CD4-positive, alpha-beta T cell treated with Interleukin-6 at 100 ng/mL for 8 hours (primary cell): ENCODE results near the gene RRBP1.

Experiments
- DNase-seq: peaks from one replicate; pipeline ENCODE4 v3.0.0-alpha.2; 2020; ENCODE audit warnings: mixed read lengths, low spot score

RRBP1 gene

DNA sequence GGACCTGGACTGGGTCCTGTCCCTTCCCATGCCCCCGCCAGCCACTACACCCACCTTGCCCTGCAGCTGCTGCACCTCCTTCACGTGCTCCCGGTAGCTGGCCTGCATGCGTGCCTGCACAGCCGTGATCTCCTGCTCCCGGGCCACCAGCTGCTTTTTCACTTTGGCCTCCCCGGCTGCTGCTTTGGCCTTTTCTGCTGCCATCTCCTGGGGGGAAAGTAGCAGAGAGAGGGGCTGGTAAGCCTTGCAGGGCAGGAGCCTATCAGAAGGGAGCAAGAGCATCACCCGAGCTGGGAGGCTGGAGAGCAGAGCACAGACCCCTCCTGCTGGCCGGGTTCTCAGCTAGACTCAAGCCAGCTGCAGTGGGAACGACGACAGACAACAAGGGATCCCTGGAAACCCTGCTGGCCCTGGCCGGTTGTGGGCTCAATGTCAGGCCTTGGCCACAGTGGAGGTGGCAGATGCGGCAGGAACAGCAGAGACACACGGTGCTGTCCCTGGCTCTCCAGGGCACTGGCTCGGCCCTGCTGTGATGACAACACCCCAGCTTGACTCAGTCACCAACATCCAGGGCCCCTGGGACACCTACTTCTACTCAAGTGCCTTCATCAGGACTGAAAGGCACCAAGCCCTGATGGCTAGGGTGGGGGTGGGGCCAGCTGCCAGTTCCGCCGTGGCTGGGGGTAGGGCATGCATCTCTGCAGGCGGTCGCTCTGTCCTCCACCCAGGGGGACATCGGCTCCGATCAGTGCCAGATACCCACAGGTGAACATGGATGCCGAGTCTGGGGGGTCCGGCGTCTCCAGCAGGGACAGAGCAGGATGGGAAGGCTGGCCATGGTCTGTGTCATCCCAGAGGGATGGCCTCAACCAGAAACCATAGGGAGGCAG, 45.3 kb downstream of the RRBP1 start:
- no peak for DNase-seq

DNA sequence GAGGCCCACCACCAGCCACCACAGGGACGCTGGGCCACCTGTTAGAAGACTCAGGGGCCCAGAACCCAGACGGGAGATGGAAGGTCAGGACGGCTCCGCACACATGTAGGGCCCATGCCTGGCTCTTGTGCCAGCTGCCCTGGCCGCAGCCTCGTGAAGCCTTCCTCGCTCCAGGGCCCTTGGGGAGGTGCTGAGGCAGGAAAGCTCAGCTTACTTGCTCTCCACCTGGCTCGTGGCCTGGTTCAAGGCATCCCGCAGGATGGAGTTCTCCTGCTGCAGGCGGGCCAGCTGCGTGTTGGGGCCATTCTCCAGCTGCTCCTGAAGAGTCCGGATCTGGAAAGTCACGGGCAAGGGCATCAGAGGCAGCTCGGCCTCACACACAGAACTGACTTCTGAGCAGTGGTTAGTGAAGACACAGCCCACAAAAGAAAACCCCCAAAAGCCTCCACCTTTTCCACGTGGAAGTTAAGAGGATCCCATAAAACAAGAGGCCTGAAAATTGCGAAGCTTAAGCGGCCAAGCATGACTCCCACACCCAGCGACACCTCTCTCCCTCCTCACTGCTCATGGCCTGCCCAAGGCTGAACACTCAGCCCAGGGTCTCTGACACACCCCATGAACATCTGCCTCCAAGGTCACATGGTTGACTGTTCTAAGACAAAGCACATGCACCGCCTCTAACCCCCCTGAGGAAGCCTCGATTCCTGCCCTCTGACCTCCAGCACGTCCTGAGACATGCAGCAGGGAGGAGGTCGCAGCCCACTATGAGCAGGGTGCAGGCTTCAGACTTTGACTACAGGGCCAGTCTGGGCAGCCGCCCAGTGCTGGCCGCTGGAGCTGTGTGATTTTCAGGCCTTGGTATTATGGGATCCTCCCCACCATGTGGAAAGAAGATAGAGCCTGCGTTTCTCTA, 46.5 kb downstream of the RRBP1 start:
- no peak for DNase-seq

DNA sequence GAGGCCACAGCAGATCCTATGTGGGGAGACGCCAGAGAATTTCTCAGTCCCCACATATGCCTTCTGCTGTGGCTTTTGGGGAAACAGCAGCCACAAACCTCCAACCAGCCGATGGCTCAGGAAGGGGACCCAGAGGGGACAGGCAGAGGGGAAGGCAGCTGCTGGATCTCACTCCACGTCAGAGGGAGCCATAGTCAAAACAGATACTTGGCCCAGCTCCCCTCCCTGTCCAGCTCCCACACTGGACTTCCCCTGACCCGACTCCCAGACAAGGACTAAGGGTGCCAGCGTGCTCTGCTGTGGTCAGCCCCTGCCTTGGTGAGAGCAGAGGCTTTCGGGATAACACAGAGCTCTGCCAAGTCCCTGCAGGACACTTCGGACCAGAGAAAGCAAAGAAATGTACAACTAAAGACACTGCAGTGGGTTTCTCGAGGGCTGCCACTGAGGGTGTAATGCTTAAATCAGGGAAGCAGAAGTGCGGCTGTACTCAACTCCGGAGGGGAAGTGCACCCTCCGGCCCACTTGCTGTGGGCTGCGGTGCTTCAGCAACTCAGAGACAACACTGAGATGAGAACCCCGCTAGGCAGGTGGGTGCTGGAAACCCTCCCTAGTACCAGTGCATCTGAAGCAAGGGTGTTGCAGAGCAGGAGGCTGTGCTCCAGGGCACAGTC, 47.2 kb downstream of the RRBP1 start:
- DNase-seq: no peak

DNA sequence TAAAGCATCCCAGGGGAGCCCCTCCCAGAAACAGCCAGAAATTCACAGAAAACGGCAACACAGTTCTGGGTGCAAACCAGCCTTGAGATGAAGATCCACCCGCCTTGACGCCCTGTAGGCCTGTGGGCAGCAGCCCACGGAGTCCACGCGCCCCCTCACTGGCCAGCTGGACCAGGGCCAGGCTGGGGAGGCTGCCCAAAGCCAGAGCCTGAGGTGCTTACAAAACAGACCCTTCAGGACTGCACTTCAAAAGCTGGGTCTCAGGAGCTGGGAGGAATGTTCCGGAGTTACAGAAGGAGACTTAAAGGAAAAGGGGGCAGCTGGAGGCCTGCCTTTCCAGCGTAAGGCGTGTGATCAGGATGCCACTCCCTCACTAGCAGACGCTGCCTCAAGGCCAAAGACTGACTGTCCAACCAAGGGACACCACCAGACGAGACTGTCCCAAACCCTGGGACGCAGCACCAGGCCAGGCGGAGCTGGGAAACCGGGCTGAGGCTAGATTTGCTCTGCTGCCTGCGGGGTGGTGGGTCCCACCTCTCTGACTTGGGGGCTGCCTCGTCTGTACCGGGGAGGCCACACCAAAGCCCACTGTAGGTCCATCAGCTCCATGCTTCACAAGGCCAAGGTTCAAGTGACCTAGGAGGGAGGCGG, 48.1 kb downstream of the RRBP1 start:
- no peak for DNase-seq

DNA sequence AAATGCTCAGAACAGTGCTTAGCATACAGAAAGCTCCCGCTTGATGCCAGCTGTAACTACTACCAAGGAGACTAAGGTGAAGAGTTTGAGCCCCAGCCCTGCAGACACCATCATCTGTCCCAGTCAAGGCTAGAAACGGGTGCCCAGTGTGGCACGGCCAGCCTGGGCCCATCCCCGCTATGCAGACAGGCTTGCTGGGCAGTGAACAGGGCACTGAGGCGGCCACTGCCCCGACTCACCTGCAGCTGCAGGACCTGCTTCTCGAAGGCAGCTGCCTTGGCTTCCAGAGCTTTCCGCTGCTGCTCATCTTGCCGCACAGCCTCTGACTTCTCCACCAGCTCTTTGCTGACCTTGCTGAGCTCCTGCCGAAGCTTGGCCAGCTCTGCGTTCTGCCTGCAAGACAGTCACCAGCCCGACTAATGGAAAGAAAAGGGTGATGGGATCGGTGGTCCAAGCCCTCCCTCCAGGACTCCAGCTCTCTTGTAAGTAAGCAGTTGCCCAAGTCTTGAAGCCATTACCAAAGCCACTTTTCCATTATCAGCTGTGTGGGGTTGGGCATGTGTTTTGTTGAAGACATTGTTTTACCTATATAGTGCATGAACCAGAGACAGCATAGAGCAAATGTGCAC, 48.7 kb downstream of the RRBP1 start:
- DNase-seq: no peak

DNA sequence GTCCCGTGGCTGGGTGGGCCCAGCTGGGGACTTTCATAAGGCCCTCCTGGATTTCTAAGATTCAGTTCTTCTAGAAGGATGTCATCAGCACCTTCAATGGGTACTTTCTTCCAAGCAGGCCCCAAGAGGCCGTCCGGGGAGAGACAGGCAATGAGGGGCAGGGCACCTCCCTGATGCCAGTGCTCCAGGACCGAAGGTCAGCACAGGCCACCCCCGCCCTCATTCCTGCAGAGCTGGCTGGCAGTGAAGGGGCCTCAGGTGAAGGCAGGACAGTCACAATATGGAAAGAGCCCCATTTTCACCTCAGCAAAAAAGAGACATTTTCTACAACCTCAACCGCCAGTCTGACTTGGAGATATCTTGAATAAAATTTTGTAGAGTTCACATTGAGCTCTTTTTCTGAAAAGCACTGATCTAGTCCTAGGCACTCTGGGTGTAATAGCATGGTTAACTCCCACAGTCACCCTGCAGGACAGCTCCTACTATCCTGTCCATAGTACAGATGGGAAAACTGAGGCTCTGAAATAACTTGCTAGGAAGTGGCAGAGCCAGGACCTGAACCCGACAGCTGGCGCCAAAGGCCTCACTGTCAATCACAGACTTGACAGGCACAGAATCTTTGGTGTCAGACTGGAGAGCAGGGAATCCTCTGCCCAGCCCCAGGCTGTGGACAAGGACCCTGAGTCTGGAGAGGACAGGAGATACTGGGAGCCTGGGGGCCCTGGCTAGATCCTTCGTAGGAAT, 50.3 kb downstream of the RRBP1 start:
- DNase-seq: no peak

DNA sequence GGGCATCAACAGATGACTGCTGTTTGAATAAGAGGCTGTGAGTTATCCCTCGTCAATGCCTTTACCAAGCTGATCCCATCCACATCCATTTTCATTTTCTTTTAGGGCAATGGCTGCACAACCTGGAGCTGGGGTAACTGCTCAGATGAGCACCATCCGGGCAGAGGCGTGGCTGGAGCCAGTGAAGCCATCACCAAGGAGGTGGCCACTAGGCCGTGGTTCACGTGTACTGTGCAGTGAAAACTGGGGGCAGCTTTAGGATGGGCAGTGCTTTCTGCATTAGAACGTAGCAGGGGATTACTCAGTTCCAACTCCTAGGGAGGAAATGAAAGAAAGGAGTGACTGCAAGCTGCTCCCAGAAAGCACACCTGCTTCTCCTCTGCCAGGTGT, 51.2 kb downstream of the RRBP1 start:
- no peak for DNase-seq

DNA sequence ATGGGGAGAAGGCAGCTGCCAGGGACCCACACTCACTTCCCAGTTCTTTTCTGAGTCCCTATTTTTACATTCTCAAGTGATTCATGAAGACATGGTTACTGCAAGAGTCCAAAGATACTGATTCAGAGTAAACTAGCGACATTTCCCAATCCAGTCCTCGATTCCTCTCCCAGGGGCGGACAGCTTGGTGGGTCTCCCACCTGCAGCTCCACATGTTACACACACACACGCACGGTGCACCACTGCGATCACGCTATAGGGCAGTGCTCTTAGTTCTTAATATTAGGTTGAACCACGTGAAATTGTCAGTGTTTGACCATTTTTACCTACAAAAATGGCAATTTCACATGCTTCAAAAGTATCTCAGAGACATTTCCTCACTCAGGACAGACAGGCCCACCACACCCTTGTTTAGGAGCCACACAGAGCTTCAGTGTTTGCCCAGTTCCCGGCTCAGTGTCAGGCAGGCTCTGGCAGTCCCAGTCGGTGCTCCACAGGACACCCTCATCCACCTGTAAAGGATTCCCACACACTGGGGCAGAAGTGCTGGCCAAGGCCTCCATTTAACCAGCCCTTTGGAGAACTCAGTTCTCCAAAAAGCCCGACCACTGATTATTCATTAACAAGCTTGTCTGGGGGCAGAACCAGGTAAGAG, 51.8 kb downstream of the RRBP1 start:
- DNase-seq: no peak

DNA sequence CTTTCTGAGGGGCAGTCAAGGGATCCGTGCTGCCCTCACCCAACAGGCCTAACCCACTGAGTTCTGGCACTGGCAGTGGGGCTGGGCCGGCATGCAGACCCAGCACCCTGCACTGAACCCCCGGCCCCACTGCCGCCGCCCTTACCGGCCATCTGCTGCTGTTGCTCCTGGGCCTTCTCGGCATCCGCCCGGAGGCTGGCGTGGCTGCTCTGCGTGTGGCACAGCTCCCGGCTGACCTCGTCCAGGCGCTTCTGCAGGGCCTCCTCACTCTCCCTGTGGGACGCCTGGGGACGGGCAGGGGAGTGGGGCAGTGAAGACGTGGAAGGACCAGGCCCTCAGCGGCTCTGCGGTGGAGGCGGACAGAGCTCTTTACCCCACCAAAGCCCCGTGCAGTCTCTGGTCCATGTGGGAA, 52.4 kb downstream of the RRBP1 start:
- no peak for DNase-seq

DNA sequence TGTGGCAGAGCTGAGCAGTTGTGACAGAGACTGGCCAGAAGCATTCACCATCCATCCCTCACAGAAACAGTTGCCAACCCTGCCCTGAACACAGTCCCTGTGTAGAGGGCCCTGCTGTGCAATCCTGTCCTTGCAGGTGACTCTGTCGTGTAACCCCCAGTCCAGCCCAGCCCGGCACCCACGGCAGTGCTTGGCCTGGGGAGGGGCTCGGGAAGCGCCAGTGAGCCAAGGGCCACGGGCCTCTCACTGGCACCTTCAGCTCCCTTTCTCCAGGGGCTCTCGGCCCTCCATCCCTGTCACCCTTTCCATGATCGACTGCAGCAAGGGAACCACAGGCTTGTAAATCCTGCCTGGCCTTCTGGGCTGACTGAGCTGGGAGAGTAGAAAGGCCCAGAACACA, 53.0 kb downstream of the RRBP1 start:
- DNase-seq: no peak

DNA sequence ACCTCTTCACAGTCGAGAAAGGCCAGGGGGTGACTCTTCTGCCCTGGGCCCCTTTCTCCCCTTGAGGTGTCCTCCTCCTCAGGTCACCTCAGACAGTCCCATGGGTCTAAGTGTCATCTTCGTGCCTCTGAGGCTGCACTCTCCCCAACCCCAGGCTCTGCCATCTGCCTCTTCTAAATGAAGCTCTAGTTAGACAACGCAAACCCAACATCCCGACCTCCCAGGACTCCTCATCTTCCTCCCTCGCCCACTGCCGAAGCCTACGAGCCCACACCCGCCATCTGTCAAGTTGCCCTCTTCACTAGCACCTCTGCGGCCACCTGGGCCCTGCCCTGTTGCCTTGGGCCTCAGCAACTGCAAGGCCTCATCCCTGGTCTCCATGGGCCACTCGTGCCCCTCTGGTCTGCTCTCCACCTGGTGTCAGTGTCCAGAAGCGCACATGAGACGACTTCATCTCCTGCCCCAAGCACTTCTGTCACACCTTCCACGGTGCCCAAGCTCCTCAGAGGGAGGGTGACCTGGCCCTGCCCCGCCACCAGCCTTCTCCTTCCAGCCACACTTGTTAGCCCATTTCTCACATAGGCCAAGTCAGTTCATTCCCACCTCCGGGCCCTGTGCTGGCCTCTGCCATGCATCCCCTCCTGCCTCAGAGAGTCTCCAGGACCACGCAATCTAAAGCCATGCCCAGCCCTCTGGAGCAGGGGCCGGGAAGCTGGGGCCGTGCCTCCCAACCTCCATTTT, 53.8 kb downstream of the RRBP1 start:
- DNase-seq: no peak

DNA sequence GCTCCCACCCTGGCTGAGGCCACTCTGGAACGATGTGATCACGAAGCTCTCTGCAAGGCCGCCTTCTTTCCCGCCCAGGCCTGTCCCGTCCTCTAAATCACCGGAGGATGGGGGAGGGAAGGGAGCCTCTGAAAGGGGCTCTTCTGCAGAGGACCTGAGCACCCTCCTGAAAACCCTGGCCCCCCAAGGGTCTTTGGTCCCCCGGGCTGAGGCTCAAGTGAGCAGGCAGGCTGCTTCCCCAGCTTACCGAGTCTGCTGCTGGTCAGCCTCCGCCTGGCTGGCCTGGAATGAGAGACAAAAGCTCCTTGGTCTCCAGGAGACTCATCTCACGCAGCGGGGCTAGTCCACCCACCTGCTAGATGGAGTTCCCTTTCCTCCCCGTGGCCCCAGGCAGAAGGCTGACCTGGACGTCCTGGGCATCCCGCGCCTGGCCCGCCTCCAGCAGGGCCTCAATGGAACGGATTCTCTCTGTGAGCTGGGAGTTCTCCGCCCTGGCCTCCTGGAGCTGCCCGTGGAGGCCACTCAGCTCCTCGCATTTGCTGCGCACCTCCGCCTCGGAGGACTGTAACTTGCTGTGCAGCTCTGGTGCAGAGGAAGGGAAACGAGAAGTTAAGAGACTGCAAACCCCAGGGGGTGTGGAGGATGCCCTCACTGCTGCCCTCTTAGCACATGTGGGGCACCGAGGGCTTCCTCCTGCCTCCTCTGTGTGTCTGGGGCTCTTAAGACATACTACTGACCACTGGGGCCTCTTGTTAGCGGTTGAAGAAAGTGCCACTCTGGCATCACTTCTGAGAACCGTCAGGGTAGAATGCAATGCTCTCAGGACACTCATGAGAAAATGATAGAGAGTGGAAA, 54.7 kb downstream of the RRBP1 start:
- no peak for DNase-seq

DNA sequence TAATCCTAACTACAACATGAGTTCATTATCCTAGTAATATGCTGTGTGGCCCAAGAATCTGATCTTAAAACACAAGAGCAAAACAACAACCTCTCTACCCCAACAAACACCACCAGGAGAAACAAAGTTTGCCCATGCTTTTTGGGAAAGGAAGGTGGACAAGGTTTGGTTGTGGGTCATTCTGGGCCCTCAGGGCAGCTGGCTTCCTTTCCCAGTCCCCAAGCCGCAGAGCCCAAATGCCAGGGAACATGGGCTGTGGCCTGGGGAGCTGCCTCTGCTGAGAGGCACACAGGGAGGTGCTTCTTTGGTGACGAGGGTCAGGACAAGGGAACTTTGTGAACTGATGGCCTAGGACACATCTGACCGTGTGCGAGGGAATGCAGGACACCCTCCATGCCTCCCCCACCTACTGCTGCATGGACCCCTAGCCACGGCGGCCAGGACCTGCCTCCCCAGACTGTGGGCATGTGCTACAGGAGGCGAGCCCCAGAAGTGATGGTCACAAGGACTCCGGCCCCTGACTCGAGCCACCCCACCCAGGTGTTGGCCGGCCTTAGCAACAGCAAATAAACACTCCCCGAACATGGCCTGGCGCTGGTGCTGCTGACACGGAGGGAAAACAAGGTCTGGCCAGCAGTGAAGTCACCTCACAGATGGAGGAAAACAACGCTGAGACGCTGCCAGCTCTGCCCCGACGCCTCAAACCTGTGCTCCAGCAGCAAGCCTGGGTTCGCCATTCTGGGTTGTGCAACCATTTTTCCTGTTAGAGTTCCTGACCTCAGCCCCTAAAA, 55.6 kb downstream of the RRBP1 start:
- DNase-seq: no peak

DNA sequence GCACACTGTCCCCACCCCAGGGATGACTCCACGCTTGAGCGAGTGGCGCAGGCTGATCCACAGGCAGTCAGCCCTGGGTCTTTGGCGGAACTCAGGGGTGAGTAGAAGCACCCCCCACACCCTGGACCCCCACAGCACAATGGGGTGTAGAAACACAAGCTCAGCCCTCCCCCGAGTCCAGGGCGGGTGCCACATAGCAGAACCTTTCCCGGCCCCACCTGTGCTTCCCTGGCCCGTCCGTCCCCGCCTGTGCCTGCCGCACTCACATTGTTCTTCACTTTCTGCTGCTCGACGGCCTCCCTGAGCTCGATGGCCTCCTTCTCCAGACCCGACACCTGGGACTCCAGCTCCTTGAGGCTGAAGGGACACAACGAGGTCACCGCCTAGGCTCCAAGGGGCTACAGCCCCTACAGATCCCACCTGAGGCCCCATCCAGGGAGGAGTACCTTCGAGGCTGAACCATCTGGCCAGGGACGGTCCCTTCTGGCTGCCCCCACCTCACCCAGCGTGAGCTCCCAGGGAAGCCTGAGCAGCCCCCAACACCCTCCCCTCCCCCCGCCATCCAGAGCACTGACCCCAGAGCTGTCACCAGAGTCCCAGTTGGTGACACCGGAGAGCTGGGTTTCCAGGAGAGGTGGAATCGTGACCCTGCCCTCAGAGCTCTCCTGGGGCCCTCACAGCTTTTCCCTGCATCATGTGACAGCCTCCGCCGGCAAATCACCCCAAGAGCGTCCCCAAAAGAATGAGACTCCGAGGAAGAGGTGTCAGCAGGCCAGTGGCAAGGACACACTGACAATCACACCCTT, 56.6 kb downstream of the RRBP1 start:
- no peak for DNase-seq

DNA sequence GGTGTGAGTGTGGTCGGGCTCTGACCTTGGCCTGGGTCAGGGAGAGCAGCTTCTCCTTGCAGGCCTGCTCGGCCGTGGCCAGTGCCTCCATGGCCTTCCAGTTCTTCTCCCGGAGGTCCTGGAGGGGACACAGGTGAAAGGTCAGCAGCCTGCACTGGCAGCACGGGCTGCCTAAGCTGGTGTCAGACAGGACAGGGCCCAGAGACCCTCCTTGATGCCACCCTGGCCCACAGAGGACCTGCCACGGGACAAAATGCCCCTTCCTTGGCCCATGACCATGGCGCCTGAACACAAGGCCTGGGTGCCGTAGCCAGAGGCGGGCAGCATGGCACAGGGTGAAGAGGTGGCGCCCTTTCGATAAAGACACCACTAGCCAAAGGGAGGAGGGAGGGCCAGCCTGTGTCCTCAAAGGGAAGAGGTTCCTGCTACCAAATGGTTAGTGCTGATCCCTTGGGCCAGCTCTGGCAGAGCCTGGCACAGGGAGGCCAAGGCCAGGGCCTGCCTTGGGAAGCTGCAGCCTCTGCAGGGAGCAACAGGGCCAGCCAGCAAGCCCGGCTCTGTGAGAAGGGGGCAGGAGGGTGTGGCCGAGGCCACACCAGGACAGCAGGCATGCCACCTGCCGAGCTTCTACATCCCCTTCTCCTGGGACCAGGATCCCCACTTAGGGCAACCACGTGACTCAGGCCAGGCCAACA, 57.3 kb downstream of the RRBP1 start:
- no peak for DNase-seq

DNA sequence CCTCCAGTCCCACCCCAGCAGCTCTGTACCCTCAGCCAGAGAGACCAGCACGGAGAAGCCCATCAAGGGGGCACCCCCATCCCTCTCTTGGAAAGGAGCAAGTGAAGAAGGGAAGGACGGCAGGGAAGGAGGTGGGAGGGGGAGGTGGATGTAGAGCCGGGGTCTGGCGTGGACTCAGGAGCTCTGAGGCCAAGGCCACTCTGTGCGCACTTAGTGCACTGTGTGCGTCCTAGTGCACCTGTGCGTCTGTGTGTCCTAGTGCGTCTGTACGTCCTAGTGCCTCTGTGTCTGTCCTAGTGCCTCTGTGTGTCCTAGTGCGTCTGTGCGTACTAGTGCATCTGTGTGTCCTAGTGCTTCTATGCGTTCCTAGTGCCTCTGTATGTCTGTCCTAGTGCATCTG, 58.0 kb downstream of the RRBP1 start:
- DNase-seq: no peak
